Rectal smooth muscle tissue (tissue), 1 donor: ENCODE results near the gene ST6GAL2.

ENCODE experiments used
- H3K27ac ChIP-seq: one replicate; pipeline ENCODE4 v1.7.0; 2013; ENCODE audit warnings: low read depth, low read length, inconsistent platforms
- H3K27me3 ChIP-seq: one replicate; pipeline ENCODE4 v1.7.0; 2013; ENCODE audit warnings: low read length; ENCODE audit not compliant: control insufficient read depth, insufficient read depth
- H3K36me3 ChIP-seq: one replicate; pipeline ENCODE4 v1.7.0; 2013; ENCODE audit warnings: low read length; ENCODE audit not compliant: control insufficient read depth, insufficient read depth
- H3K4me1 ChIP-seq: one replicate; pipeline ENCODE4 v1.7.0; 2013; ENCODE audit warnings: low read length; ENCODE audit not compliant: control insufficient read depth, insufficient read depth
- H3K4me3 ChIP-seq: one replicate; pipeline ENCODE4 v1.7.0; 2013; ENCODE audit warnings: low read length
- H3K9ac ChIP-seq: one replicate; pipeline ENCODE4 v1.7.0; 2013; ENCODE audit warnings: low read length

Gene ST6GAL2

GRCh38 chr2:106800180-106800579 lies 85.8 kb downstream of the ST6GAL2 start:
- Histone ChIP-seq H3K36me3 (no peaks in the 10 kb centered on the region), H3K4me1 (no peaks in the 10 kb centered on the region), H3K9ac (no peak overlapping the region), H3K4me3 (no peak overlapping the region), H3K27me3 (no peaks in the 10 kb centered on the region), H3K27ac (no peak overlapping the region)

- Histone ChIP-seq H3K27ac (no peak overlapping the region), H3K27me3 (no peaks in the 10 kb centered on the region), H3K4me1 (no peaks in the 10 kb centered on the region), H3K9ac (no peak overlapping the region), H3K36me3 (no peaks in the 10 kb centered on the region), H3K4me3 (no peak overlapping the region)
Observed at GRCh38 chr2:106798826-106799552, 87.0 kb downstream of the ST6GAL2 start.

GRCh38 chr2:106797494-106797893 lies 88.5 kb downstream of the ST6GAL2 start:
- Histone ChIP-seq H3K36me3 (no peaks in the 10 kb centered on the region), H3K4me1 (no peaks in the 10 kb centered on the region), H3K9ac (no peak overlapping the region), H3K27ac (no peak overlapping the region), H3K27me3 (no peaks in the 10 kb centered on the region), H3K4me3 (no peak overlapping the region)

- H3K27ac ChIP-seq = no peak overlapping the region
- H3K36me3 ChIP-seq = no peaks in the 10 kb centered on the region
- no peaks in the 10 kb centered on the region for H3K27me3 ChIP-seq
- H3K9ac ChIP-seq = no peak overlapping the region
- H3K4me1 ChIP-seq = no peaks in the 10 kb centered on the region
- no peak overlapping the region for H3K4me3 ChIP-seq
Observed at GRCh38 chr2:106792671-106793070, 93.3 kb downstream of the ST6GAL2 start.

- Histone ChIP-seq H3K27ac (no peak overlapping the region), H3K9ac (no peak overlapping the region), H3K4me1 (no peaks in the 10 kb centered on the region), H3K27me3 (no peaks in the 10 kb centered on the region), H3K4me3 (no peak overlapping the region), H3K36me3 (no peaks in the 10 kb centered on the region)
Observed at GRCh38 chr2:106789185-106789584, 96.8 kb downstream of the ST6GAL2 start.

GRCh38 chr2:106782681-106783080 lies 103.3 kb downstream of the ST6GAL2 start:
- no peak overlapping the region for H3K9ac ChIP-seq
- no peak overlapping the region for H3K27ac ChIP-seq
- no peak overlapping the region for H3K4me3 ChIP-seq
- no peaks in the 10 kb centered on the region for H3K4me1 ChIP-seq
- H3K27me3 ChIP-seq = no peaks in the 10 kb centered on the region
- no peaks in the 10 kb centered on the region for H3K36me3 ChIP-seq

- no peaks in the 10 kb centered on the region for H3K27me3 ChIP-seq
- H3K36me3 ChIP-seq = no peaks in the 10 kb centered on the region
- no peak overlapping the region for H3K4me3 ChIP-seq
- no peaks in the 10 kb centered on the region for H3K4me1 ChIP-seq
- no peak overlapping the region for H3K9ac ChIP-seq
- H3K27ac ChIP-seq = no peak overlapping the region
Observed at GRCh38 chr2:106781196-106781595, 104.8 kb downstream of the ST6GAL2 start.

- Histone ChIP-seq H3K4me3 (no peak overlapping the region), H3K4me1 (no peaks in the 10 kb centered on the region), H3K36me3 (no peaks in the 10 kb centered on the region), H3K9ac (no peak overlapping the region), H3K27ac (no peak overlapping the region), H3K27me3 (no peaks in the 10 kb centered on the region)
Observed at GRCh38 chr2:106771811-106772210, 114.2 kb downstream of the ST6GAL2 start.

GRCh38 chr2:106770986-106771385 lies 115.0 kb downstream of the ST6GAL2 start:
- Histone ChIP-seq H3K9ac (no peak overlapping the region), H3K27me3 (no peaks in the 10 kb centered on the region), H3K36me3 (no peaks in the 10 kb centered on the region), H3K4me1 (no peaks in the 10 kb centered on the region), H3K27ac (no peak overlapping the region), H3K4me3 (no peak overlapping the region)

- Histone ChIP-seq H3K4me3 (no peak overlapping the region), H3K4me1 (no peaks in the 10 kb centered on the region), H3K36me3 (no peaks in the 10 kb centered on the region), H3K27me3 (no peaks in the 10 kb centered on the region), H3K9ac (no peak overlapping the region), H3K27ac (no peak overlapping the region)
Observed at GRCh38 chr2:106764614-106765013, 121.4 kb downstream of the ST6GAL2 start.

GRCh38 chr2:106759966-106760365 lies 126.0 kb downstream of the ST6GAL2 start:
- Histone ChIP-seq H3K4me3 (no peak overlapping the region), H3K27ac (no peak overlapping the region)

GRCh38 chr2:106758901-106759497 lies 127.0 kb downstream of the ST6GAL2 start:
- Histone ChIP-seq H3K4me1 (no peaks in the 10 kb centered on the region), H3K9ac (no peak overlapping the region), H3K36me3 (no peaks in the 10 kb centered on the region), H3K27me3 (no peaks in the 10 kb centered on the region), H3K27ac (no peak overlapping the region), H3K4me3 (no peak overlapping the region)

More at GRCh38 chr2:106759966-106760365, 126.0 kb downstream of the ST6GAL2 start:
- no peak overlapping the region for H3K9ac ChIP-seq
- no peaks in the 10 kb centered on the region for H3K27me3 ChIP-seq
- H3K36me3 ChIP-seq = no peaks in the 10 kb centered on the region
- H3K4me1 ChIP-seq = no peaks in the 10 kb centered on the region
